T47D (cell line): ENCODE measurements around the gene CACNA1D.
A peak's percentile ranks its signal among the peaks of the same experiment; 100 is the strongest.

ENCODE experiments used
- DNase-seq, 2 experiments: peaks; one replicate each; pipeline versions ENCODE4 v3.0.0 to v3.0.0-alpha.2; 2011 to 2012; ENCODE audit warnings: low read depth in 1 of 2, low spot score in 1 of 2
- JUND ChIP-seq: IDR thresholded peaks from 2 replicates; pipeline ENCODE4 v1.6.1; 2012; ENCODE audit warnings: low read depth
- in situ Hi-C: cut with HindIII; loops from 2 replicates; pipeline ENCODE4 v1.10.0; 2016; ENCODE audit warnings: low sequenced_read_pairs, low pct_unique_long_range_greater_than_20kb

The CACNA1D gene

GRCh38 chr3:53705024-53705745 is 210.8 kb downstream of the CACNA1D start:
- TF ChIP-seq JUND: no peak
- no peak for DNase-seq
- in situ Hi-C loops: no loop called here

- in situ Hi-C loops: no loop called here
- TF ChIP-seq JUND: no peak
- DNase-seq: no peak
Observed at GRCh38 chr3:53705774-53706173, 211.4 kb downstream of the CACNA1D start.

GRCh38 chr3:53707222-53707621 is 212.8 kb downstream of the CACNA1D start:
- TF ChIP-seq JUND: no peak
- no peak for DNase-seq
- in situ Hi-C loops: no loop called here

GRCh38 chr3:53708001-53708621 is 213.7 kb downstream of the CACNA1D start:
- no peak for TF ChIP-seq JUND
- DNase-seq: peak in 1 of 2 experiments; percentile 55
- in situ Hi-C loops: no loop called here

GRCh38 chr3:53709256-53709655 is 214.8 kb downstream of the CACNA1D start:
- in situ Hi-C loops: no loop called here
- no peak for DNase-seq
- TF ChIP-seq JUND: no peak

- no peak for TF ChIP-seq JUND
- DNase-seq: peak; percentile 29 to 65
- in situ Hi-C loops: no loop called here
Observed at GRCh38 chr3:53709860-53710674, 215.7 kb downstream of the CACNA1D start.

GRCh38 chr3:53711387-53711786 is 217.0 kb downstream of the CACNA1D start:
- DNase-seq: no peak
- in situ Hi-C loops: no loop called here
- no peak for TF ChIP-seq JUND

GRCh38 chr3:53712817-53713388 is 218.5 kb downstream of the CACNA1D start:
- DNase-seq: no peak
- TF ChIP-seq JUND: no peak
- in situ Hi-C loops: no loop called here

- TF ChIP-seq JUND: no peak
- in situ Hi-C loops: no loop called here
- DNase-seq: no peak
Observed at GRCh38 chr3:53713626-53714025, 219.2 kb downstream of the CACNA1D start.

- no peak for TF ChIP-seq JUND
- DNase-seq: no peak
- in situ Hi-C loops: no loop called here
Observed at GRCh38 chr3:53715815-53716483, 221.5 kb downstream of the CACNA1D start.

GRCh38 chr3:53716998-53717397 is 222.6 kb downstream of the CACNA1D start:
- in situ Hi-C loops: no loop called here
- DNase-seq: no peak
- no peak for TF ChIP-seq JUND

GRCh38 chr3:53718462-53718861 is 224.1 kb downstream of the CACNA1D start:
- no peak for DNase-seq
- in situ Hi-C loops: no loop called here
- no peak for TF ChIP-seq JUND
